Fibroblast of peridontal ligament (primary cell): ENCODE data around the gene CACHD1.
A peak's percentile ranks its signal among the peaks of the same experiment; 100 is the strongest.

Experiments used
- DNase-seq: peaks from one replicate; pipeline ENCODE4 v3.0.0-alpha.2; 2010; ENCODE audit errors: extremely low read depth

The CACHD1 gene

DNA sequence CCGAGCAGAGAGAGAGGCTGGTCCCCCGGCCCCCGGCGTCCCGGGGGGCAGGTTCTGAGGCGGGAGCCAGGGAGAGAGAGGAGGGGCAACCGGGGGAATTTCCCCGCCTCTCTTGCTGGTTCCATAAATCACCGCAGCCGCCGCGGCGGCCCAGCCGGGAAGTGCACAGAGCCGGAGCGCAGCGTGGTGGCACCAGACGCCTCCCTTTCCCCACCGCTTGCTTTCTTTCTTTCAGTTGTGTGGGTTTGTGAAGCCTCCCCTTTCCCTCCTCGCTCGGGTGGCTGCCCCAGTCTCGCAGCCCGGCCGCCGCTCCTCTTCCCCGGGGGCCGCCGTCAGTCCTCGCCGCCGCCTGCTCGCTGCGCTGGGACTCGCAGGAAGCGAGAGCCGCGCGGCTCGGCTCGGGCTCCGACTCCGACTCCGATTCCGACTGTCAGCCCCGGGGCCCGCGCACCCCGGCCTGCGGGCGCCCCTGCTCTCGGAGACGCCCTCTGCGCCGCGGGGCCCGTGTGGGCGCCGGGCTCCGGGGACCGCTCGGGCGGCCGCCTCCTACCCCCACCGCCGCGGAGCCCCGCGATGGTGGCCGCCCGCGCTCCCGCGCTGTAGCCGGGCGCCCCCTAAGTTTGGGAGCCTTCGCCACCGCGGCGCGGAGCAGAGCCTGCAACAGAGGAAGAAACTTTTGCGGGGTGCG is at the start of gene CACHD1:
Gene CACHD1 (plus strand): TSS at position 153 of the 688 bp plus-strand sequence. CDS start 616 bp downstream, outside the sequence.
- DNase-seq, result peak; percentile 78

DNA sequence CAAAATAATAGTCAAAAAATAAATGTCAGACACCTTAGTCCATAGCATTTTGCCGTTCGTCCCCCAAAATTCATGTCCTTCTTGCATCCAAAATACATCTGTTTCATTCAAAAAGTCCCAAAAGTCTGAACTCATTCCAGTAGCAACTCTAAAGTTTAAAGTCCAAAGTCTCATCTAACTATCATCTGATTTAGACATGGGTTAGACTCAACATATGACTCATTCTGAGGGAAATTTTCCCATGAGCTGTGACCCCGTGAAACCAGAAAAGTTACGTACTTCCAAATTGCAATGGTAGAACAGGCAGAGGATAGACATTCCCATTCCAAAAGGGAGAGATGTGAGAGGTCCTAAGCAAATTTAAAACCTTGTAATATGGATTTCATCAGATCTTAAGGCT is 48.6 kb upstream of the CACHD1 start:
- peak; percentile 15 for DNase-seq

DNA sequence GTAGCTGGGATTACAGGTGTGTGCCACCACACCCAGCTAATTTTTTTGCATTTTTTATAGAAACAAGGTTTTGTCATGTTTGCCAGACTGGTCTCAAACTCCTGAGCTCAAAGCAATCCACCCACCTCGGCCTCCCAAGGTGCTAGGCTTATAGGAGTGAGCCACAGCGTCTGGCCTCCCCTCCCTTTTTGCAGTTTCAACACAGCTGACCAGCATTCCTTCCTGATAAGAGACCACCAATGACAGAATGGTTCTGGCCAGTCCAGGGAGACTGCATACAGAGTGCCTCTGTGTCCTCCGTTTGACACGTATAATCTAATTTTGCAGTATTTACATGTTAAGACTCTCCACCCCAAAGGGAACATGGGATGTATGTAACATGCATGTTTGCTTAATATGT is 46.4 kb upstream of the CACHD1 start:
- DNase-seq, result no peak

DNA sequence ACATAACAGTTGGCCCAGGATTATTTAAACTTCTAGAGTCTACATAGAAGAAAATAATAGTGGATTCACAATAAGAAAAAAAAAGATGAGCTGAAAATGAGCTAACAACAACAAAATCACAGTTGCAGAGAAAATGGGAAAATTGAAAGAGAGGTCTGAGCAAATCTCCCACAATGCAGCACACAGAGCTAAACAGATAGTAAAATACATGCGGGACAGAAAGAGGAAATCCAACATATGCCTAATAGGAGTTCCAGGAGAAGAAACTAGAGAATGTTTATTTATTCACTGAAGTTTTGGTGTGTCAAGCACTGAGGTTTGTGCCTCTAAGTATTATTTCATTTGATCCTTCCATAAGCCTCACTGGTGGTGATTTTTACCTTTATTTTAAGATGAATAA is 45.5 kb upstream of the CACHD1 start:
- no peak for DNase-seq

DNA sequence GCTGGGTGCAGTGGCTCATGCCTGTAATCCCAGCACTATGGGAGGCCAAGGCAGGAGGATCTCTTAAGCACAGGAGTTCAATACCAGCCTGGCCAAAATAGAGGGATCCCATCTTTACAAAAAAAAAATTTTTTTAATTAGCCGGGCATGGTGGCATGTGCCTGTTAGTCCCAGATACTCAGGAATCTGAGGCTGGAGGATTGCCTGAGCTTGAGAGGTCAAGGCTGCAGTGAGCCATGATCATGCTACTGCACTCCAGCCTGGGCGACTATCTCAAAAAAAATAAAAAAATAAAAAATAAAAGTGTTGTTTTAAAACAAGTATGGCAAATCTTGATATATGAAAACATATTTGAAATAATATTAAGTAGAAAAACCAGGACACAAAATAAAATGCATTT is 44.4 kb upstream of the CACHD1 start:
- DNase-seq, result no peak

DNA sequence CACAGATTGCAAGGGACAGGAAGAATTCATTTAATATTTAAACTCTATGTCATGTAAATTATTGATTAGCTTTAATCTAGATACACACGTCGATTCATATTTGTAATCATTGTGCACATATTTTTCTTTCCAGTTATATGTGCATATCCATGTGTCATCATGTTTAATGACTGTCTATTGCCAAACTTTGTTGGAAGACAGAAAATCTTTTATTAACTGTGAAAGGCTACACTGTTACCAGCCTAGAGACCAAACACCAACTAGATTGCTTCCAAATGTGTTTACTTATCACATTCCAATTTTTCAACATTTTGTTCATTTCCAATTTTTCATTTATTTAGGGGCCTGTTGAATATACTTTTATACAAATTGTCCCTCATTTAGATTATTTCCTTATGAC is 43.2 kb upstream of the CACHD1 start:
- no peak for DNase-seq

DNA sequence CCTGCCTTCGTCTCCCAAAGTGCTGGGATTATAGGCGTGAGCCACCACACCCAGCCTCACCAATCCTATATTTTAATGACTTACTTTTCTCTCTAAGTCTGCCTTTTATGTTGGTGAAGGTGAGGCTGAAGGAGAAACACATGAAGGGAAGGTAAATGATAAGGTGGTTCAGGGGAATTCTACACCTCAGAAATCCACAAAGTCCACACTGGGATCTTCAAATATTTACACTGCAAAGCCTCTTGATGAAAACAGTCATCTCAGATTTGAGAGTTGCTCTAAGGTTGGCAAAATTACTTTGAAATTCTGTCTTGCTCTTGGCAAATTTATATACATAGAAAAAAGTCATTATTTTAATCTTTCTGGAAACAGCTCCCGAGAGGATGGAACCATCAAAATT is 42.0 kb upstream of the CACHD1 start:
- no peak for DNase-seq

DNA sequence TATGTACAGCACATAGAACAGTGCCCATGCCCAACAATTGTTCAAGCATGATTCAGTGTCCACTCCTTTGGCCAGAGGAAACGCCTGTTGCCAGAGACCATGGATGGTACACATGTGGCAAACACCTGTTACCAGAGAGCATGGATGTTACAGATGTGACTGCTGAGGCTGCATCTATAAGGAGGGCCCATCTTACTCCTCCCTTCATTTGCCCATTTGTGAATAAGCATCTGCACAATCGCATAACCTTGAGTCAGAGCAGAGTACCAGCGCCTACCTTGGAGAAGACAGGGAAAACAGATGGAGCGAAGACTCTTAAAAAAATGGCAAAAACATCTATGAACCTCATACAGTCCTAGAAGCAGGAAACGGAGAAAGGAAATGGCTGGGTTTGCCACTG is 36.6 kb upstream of the CACHD1 start:
- no peak for DNase-seq

DNA sequence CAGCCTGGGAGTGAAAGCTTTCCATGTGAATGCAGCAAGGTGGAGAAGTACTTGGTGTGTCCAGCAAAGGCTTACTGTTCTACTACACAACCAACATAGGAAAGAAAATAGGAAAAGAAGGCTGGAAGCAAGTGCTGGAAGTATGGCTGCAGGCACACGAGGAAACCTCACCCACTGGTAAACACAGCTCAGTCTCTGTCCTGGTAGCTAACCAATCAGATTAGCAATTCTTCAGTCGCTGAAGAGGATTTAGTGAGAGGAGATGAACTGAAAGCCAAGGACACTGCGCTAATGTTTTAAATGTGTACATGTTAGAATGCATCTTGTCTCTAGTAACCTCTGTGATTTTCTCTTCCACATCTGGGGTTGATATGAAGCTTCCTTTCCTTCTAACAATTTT is 36.2 kb upstream of the CACHD1 start:
- no peak for DNase-seq

DNA sequence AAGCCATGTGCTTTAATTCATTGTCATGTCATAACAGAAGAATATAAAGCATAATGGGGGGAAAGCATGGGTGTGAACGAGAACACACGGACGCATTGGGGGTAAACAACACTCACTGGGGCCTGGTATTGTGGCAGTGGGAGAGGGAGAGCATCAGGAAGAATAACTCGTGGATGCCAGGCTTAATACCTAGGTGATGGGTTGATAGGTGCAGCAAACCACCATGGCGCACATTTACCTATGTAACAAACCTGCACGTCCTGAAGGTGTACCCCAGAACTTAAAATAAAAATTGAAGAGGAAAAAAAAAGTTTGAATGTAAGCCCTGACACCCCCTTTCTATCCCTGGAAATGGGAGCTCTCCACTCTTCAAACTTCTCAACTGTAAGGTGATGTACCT is 34.9 kb upstream of the CACHD1 start:
- no peak for DNase-seq

DNA sequence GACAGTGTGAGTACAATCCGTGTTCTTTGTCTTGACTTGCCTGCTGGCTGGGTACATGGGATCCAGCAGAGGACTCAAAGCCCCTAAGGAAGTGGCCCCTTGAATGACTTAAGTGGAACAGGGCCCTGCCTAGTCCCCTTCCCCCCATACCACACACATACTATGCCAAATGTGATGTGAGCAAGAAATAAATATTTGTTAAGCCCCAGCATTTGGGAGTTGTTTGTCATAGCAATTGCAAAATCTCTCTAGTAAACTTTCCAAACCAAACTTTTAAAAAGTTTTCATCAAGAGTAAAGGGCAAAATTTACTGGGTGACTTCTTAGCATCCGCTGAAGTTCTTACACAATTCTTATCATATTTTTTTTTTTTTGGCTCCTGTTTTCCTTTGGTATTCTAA is 32.5 kb upstream of the CACHD1 start:
- DNase-seq, result no peak

DNA sequence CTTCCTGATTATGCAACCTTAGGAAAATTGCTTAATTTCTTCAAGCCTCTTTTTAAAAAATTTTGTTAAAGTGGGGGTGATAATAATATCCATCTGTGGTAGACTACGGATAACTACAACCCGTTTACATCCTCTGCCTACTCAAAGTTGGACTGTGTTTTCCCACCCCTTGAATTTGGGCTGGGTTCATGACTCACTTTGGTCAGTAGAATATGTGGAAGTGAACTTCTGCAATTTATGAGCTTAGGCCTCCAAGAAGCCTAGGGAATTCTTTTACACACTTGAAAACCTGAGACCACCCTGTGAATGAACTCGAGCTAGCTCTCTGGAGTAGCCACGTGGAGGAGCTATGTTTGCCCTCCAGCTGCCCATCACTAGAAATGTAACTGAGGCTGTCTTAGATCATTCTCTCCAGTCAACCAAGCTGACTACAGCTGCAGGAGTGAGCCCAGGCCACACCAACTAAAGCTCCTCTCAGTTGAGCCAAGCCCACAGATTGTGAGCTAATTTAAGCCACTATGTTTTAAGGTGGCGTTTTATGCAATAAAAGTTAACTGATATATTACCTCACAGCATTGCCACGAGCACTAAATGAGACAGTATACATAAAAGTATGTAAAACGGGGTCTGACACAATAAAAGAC is 29.6 kb upstream of the CACHD1 start:
- DNase-seq, result no peak

DNA sequence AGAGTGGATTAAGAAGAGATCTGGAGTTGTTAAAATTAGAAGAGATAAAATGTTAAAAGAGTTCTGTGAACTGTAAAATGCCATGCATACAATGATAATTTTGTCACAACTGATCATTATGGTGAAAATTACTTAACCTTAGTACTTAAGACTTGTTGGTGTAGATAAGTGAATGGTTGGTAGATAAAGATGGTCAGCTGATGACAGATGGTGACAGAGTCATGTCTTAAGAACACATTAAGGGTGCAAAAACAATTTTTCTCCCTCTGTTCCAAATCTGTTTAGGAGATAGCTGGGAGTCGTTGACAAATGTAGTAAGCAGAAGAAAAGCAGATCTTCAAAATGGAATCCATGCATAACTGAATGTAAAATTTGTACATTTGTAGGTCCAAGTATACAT is 18.5 kb upstream of the CACHD1 start:
- no peak for DNase-seq

DNA sequence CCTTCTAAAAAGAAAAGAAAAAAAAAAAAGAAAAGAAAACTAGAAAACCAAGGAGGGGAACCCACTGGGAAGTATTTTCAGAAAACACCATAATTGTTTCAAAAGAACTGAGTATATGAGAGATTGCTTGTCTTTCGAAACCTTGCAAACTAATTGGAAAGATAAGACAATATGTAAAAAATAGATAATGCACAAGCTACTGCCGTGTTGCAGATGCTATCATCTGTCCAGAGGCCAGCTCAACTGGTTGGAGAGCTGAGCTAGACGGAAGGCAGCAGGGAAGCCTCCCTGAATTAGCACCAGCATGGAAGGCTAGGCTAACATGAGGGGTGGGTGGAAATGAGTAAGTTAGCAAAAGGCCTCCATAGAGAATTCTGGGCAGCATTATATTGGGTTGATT is 16.2 kb upstream of the CACHD1 start:
- no peak for DNase-seq

DNA sequence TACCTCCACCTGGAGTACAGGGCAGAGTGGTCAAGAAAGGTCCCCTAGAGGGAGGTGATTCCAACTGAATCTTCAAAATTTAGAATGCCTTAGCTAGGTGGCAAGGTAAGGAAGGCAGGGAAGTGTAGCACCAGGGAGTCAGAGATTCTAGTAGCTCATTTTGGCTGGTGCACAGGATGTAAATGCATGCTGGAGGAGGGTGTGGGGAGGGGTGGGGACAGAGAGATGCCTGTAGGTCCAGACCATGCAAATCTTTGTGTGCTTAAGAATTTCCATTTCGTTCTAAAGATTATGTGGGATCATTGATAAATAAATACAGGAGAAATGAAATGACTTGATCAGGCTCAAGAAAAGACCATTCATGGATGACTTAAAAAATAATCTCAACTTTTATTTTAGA is 11.0 kb upstream of the CACHD1 start:
- DNase-seq, result no peak

DNA sequence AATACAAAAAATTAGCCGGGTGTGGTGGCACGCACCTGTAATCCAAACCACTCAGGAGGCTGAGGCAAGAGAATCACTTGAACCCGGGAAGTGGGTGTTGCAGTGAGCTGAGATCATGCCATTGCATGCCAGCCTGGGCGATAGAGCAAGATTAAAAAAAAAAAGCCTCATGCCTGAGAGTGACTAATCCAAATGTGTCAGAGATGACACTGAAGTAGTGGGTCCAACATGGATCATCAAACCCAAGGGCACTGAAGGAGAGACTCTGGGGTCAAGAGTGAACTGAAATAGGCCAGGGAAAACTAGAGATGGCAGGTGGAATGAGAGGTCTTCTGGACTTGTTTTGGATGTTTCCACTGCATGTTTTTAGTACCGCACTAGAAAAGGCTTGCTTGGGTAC is 10.2 kb upstream of the CACHD1 start:
- DNase-seq, result no peak

DNA sequence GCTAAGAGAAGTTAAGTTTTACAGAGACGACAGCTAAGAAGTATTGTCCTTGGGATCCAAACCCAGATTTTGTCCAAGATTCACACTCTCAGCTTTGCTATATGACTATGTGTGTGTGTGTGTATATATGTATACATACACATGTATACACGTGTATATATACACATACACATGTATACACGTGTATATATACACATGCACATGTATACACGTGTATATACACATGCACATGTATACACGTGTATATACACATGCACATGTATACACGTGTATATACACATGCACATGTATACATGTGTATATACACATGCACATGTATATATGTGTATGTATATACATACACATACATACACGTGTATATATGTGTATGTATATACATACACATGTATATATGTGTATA is 3.9 kb upstream of the CACHD1 start:
- DNase-seq, result no peak

DNA sequence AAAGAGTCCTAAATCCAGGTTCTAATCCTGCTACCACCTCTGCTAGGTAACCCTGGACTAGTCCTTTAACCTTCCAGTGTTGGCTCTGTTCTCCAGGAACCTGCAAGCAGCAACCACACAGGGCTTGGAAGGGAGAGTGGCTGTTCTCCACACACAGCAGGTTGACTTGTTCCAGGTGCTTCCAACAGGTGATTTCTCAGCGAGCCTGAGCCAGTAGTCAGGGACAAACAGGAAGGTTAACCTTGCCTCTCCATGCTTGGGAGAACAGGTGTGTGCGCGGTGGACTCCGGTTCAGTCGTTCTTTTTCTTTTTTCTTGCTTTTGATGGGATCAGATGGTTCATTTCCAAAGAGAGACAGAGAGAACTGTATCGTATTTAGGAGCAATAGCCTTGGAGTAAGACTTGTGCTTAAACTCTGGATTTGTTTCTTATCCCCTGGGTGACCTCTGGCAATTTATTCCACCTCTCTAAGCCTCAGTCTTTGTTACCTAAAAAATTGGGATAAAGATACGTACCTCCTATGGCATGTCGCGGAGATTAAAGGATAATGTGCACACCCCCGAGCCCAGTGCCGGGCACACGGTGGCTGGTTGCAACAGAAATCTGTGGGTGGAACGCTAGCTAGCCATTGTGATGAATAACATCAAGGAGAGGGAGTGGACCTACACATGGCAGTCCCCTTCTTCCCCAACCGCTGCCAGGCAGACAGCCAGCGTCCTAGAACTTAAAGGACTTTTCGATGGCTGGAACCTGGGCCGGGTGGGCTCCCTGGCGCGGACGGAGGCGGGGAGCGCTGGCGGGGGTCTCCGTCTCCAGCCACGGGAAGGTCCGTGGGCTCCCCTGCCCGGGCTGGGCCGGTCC is 583 bp upstream of the CACHD1 start:
- no peak for DNase-seq

DNA sequence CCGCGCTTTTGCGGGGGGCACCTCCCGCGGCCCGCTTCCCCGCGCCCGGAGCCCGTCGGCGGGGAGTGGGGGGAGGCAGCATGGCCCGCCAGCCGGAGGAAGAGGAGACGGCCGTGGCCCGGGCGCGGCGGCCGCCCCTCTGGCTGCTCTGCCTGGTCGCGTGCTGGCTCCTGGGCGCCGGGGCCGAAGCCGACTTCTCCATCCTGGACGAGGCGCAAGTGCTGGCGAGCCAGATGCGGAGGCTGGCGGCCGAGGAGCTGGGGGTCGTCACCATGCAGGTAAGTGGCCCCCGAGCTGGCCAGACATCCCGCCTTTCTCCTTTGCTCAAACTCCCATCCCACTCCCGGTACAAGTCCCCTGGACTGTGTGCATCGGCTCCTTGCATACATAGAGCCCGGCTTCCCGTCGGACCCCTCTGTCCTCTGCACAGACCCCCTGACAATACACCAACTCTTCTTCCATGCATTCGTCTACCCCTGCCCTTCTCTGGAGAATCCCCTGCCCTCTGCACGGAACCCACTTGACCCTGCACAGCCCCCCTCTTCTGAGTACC is 812 bp downstream of the CACHD1 start:
- peak; percentile 18 for DNase-seq

DNA sequence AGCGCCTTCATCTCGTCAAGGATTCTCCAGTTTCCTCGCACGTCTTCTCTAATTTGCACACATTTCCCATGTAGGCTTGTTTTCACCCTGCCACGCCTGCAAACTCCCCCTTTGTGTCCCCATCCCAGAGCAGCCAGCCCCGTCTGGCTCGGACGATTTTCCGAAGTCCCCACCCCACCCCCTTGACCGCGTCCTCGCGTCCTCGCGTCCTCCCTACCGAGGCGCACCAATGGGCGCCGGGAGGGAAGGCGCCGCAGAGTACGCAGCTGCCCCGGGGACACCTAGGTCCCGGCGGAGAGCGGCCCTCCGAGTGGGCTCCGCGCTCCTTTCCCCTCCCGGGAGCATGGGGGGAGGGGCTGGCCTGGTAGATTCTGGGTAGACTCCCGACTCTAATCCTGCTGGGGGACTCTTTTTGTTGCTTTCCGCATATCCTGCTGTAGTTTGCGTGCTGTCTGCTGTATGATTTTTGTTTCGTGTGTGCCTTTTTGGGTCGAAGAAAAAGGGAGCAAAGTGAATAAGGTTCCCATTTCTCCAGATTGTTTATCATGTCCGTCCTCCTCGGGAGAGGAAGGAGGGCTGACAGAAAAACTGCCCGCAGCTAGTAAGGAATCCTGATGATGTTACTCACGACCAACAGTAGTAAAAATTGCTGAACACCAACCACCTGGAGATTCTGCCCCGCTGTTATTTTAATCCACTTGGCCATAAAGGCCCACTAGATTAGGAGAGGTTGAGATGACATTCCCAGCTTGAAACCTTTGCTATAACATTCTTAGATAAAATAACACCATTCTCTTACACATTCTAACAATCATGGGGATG is 1.5 kb downstream of the CACHD1 start:
- peak; percentile 38 for DNase-seq

DNA sequence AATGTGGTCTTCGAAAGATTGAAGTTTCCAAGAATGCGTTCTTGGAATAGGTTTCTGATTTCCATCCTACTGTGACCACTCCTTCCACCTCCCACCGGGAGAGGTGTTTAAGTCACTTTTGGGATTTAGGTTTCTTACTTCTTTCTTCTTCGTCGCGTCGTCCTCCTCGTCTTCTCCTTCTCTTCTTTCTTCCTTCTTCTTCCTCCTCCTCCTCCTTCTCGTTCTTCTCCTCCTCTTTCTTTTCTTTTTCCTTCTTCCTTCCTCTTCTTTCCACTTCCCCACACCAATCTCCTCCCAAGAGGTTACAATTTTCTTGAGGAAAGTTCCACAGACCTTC is 2.1 kb downstream of the CACHD1 start:
- DNase-seq, result no peak

DNA sequence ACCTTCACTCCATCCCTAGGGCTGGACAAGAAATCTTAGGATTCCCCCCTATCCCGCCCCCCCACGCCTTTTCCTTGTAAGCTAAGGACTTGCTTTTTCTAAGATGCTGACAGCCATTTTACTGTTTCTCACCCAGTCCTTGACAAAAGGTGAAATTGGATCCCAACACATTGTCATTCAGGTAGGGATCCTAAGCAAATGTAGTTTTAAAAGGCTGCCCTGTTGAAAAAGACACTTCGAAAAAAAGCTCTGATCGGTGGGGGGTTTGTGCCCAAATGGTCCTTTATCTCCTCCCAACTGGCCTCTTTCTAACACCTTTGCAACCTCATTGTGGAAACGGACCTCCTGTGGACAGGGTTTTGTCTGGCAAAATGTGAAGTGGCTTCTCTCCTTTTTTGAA is 2.9 kb downstream of the CACHD1 start:
- no peak for DNase-seq
